Subcutaneous abdominal adipose tissue (tissue), 5 donors: ENCODE measurements around the gene NSF.
"Not testable (repeated sequence)": the region's sequence is repeated elsewhere in the genome, so short reads cannot be mapped to it uniquely, and the experiment has no call there.

Source experiments
- H3K27ac ChIP-seq: one replicate; pipeline ENCODE4 v1.7.0; 2013; ENCODE audit warnings: low read depth, mild to moderate bottlenecking, inconsistent platforms, low read length, moderate library complexity
- H3K27me3 ChIP-seq, 5 donors: one replicate each; pipeline ENCODE4 v1.7.0; 2013; ENCODE audit warnings: low read length in 5 of 5, inconsistent platforms in 1 of 5; ENCODE audit not compliant: control insufficient read depth in 5 of 5, insufficient read depth in 4 of 5
- H3K36me3 ChIP-seq, 5 donors: one replicate each; pipeline ENCODE4 v1.7.0; 2013; ENCODE audit warnings: low read length in 5 of 5; ENCODE audit not compliant: control insufficient read depth in 5 of 5, insufficient read depth in 5 of 5
- H3K4me1 ChIP-seq, 5 donors: one replicate each; pipeline ENCODE4 v1.7.0; 2013; ENCODE audit warnings: low read length in 5 of 5, mild to moderate bottlenecking in 3 of 5, moderate library complexity in 1 of 5; ENCODE audit not compliant: control insufficient read depth in 5 of 5, insufficient read depth in 5 of 5
- H3K4me3 ChIP-seq, 5 donors: one replicate each; pipeline ENCODE4 v1.7.0; 2013; ENCODE audit warnings: low read length in 5 of 5, low read depth in 1 of 5
- H3K9ac ChIP-seq, 5 donors: one replicate each; pipeline ENCODE4 v1.7.0; 2013; ENCODE audit warnings: low read length in 5 of 5, mild to moderate bottlenecking in 4 of 5, moderate library complexity in 3 of 5
- H3K9me3 ChIP-seq, 5 donors: one replicate each; pipeline ENCODE4 v1.7.0; 2013; ENCODE audit warnings: low read length in 5 of 5; ENCODE audit not compliant: control insufficient read depth in 5 of 5
- donor health status: healthy.
- donor health status: healthy.
- donor health status: healthy.
- donor health status: healthy.
- donor health status: healthy.

Gene NSF

DNA sequence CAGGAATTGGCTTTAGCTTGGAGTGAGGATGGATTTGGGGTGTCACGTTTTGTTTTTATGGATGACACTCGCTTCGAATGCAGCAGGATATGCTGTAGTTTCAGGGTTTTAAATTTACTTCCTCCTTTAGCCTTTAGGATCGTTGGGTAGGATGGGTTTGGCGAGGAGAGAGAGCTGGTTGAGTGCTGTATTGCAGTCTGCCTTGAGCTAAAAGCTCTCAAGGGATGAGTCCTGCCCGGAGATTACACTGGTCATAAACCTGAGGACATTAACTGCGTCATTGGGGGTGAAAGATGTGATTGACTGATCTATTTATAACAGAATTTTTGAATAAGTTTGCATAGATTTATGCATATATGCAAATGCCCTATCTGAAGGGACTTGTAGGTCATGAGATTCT lies 863 bp downstream of the NSF start:
- not testable (repeated sequence) for H3K27me3 ChIP-seq, H3K9ac ChIP-seq, H3K9me3 ChIP-seq, H3K27ac ChIP-seq, H3K4me3 ChIP-seq, H3K4me1 ChIP-seq, H3K36me3 ChIP-seq

DNA sequence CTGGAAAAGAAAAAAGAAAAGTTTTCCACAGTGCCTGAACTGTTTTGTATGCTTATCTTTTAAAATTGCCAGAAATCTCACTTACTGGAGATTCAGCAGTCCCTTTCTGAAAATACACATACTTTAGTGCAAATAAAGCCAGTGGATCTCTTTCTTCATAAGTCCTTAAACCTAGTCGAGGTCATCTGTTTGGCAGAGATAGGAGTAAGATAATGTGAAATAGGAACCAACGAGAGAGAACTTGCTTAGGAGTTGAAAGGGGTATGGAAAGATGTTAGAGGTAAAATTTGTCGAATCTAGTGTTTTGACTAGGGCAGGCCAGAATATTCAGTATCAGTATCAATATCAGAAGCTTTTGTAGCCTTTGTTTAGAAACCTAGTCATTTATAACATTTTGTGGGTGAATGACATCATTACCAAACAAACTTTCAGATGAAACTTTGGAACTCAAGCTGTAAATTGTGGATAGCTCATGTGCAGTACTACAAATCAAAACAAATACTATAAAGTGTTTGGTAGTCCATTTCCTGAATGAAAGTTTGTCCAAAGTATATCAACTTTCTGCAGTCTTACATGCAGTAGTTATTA lies 8.0 kb downstream of the NSF start:
- not testable (repeated sequence) for H3K4me3 ChIP-seq, H3K27me3 ChIP-seq, H3K9me3 ChIP-seq, H3K36me3 ChIP-seq, H3K4me1 ChIP-seq, H3K27ac ChIP-seq, H3K9ac ChIP-seq

DNA sequence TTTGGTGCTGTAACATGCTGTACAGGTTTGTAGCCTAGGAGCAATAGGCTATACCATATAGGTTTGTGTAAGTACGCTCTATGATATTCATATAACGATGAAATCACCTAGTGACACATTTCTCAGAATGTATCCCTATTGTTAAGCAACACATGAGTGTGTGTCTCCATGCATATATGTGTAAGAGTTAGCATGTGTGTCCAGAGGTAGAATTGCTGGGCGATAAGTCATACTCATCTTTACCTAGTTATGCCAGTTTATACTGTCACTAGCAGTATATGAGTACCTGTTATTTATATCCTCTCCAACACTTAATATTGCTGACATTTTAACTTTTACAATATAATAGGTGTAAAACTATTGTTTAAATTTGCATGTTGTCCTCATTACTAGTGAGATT lies 10.3 kb downstream of the NSF start:
- not testable (repeated sequence) for H3K9me3 ChIP-seq, H3K36me3 ChIP-seq, H3K27ac ChIP-seq, H3K9ac ChIP-seq, H3K4me1 ChIP-seq, H3K4me3 ChIP-seq, H3K27me3 ChIP-seq

DNA sequence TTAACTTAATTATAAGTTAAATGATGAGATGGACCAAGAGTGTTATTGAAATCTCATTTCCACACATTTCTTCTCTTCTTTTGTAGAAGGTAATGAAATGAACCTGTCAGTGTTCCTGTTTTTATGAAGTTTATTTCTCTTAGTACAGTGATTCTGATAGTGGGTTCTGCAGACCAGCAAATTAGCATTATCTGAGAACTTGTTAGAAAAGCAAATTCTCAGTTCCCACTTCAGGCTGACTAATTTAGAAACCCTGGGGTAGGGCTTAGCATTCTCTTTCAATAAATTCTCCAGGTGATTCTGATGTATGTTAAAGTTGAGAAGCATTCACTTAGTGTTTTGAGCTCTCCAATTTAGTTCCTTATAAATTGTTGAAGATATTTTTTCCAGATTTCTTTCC lies 12.7 kb downstream of the NSF start:
- H3K9me3 ChIP-seq, H3K27me3 ChIP-seq, H3K4me3 ChIP-seq, H3K9ac ChIP-seq, H3K4me1 ChIP-seq, H3K27ac ChIP-seq, H3K36me3 ChIP-seq: not testable (repeated sequence)

DNA sequence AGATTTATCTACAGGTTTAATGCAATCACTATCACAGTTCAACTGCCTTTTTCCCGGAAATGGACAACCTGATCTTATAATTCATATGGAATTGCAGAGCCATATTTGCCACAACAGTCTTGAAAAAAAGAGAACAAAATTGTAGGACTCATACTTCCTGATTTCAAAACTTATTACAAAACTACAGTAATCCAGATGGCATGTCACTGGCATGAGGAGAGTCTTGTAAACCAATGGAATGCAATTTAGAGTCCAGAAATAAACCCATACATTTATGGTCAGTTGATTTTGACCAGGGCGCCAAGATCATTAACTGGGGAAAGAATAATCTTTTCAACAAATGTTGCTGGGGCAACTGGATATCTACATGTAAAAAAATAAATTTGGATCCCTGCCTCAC lies 20.8 kb downstream of the NSF start:
- not testable (repeated sequence) for H3K36me3 ChIP-seq, H3K4me1 ChIP-seq, H3K9me3 ChIP-seq, H3K27me3 ChIP-seq, H3K4me3 ChIP-seq, H3K27ac ChIP-seq, H3K9ac ChIP-seq

DNA sequence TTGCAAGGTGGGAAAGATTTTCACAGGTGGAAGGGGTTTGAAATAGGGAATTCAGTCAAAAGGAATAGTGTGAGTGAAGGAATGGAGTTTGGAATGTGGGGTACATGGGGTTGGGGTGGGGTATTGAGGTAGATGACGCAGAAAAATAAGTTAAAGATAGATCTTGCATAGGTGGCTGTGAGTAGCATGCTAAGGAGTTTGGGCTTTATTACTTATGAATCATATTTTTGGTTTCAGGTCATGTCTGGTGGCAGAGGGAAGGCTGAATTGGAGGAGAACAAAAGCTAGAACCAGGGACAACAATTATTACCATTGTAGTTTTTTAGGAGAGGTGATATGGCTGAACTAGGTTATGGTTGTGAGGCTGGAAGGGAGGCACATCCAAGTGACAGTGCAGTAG lies 23.4 kb downstream of the NSF start:
- H3K9me3 ChIP-seq, H3K27me3 ChIP-seq, H3K9ac ChIP-seq, H3K4me1 ChIP-seq, H3K4me3 ChIP-seq, H3K27ac ChIP-seq, H3K36me3 ChIP-seq: not testable (repeated sequence)

DNA sequence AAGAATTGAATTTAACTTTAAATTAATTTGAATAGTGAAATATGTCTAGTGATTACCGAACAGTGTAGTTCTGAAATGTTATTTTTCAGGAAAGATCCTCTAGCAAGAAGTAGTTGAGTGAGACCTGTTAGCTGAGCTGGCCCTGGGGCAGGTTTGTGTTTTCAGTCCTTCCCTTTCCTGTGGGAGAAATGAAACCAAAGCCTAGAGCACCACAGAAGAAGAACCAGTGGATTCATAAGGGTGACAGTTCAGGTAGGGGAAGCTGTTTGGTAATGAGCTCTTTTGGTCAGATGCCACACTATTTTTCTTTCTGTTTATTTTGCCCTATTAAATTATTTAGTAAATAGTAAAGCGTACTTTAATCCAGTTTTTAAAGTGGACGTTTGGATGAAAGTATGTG lies 26.7 kb downstream of the NSF start:
- not testable (repeated sequence) for H3K4me3 ChIP-seq, H3K27me3 ChIP-seq, H3K27ac ChIP-seq, H3K9ac ChIP-seq, H3K36me3 ChIP-seq, H3K4me1 ChIP-seq, H3K9me3 ChIP-seq

DNA sequence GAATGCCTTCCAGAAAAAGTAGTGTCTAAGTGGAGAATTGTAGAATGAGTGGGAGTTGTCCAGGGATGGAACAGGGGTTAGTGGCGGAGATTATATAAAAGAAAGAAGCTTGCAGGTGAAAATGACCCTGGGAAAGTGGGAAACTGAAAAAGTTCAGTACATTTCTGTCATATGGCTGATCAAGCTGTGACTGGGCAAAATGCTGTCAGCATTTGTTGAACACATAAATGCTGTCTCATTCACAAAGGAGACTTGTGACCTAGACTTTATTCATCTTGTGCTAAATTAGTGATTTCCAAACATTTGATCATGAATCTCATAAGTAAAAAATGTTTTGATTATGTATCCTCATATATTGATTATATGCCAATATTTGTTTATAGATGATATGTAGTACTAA lies 28.5 kb downstream of the NSF start:
- H3K27me3 ChIP-seq, H3K36me3 ChIP-seq, H3K9ac ChIP-seq, H3K4me1 ChIP-seq, H3K27ac ChIP-seq, H3K4me3 ChIP-seq, H3K9me3 ChIP-seq: not testable (repeated sequence)

DNA sequence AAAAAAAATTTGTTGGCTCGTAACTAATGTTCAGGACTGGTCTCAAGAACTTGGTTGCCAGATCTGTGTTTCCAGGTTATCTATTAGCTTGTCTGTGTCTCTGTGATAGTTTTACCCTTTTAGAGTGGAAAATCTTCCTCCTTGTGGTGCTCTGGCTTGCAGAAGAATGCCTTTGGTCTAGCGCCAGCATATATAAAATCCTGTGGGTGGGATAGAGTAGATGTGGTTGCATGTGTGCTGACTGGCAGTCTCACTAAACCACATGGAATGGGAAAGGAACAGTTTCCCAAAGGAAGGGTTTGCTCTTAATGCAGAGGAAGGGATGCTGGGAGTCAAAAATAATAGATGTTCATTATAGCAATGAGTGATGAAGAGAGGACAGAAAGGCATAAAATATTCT lies 33.3 kb downstream of the NSF start:
- not testable (repeated sequence) for H3K4me3 ChIP-seq, H3K27me3 ChIP-seq, H3K27ac ChIP-seq, H3K9me3 ChIP-seq, H3K4me1 ChIP-seq, H3K36me3 ChIP-seq, H3K9ac ChIP-seq

DNA sequence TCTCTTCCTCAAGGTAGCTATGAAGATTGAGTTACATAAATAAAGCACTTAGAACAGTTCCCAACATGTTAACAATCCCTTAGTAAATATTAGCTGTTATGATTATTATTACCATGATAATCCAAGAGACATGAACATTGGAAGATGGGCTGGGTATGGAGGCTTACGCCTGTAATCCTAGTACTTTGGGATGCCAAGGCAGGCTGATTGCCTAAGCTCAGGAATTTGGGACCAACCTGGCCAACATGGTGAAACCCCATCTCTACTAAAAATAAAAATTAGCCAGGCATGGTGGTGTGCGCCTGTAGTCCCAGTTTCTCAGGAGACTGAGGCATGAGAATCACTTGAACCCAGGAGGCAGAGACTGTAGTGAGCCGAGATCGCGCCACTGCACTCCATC lies 34.3 kb downstream of the NSF start:
- not testable (repeated sequence) for H3K4me3 ChIP-seq, H3K36me3 ChIP-seq, H3K9ac ChIP-seq, H3K27ac ChIP-seq, H3K9me3 ChIP-seq, H3K27me3 ChIP-seq, H3K4me1 ChIP-seq

DNA sequence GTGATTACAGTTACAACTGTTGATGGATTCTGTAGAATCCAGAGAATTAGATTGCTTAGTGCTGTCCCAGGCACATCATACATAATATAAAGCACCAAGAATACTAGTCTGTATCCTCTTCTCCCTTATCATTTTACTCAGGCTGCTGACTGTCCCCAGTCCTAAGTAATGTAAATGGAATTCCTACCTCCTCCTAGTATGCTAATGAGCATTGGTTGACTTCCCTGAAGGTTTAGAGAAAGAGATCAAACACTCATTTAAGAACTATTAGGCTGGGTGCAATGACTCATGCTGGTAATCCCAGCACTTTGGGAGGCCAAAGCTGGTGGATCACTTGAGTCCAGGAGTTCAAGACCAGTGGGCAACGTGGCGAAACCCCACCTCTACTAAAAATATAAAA lies 37.0 kb downstream of the NSF start:
- not testable (repeated sequence) for H3K27me3 ChIP-seq, H3K9me3 ChIP-seq, H3K4me3 ChIP-seq, H3K9ac ChIP-seq, H3K4me1 ChIP-seq, H3K36me3 ChIP-seq, H3K27ac ChIP-seq
